ENCODE data around the gene C6orf58.

C6orf58 gene

GRCh38 chr6:127582777-127583462, 5.9 kb downstream of the C6orf58 start:
- peak; percentile 67 for ATAC-seq
- no peak for TF ChIP-seq ZC3H10 (CRISPR knock-in tag; IDR thresholded peaks at IDR 0.05)
- no peak for TF ChIP-seq ESRRG (CRISPR knock-in tag; IDR thresholded peaks at IDR 0.05)
- no peak for TF ChIP-seq ZFP30 (CRISPR knock-in tag; IDR thresholded peaks at IDR 0.05)
- no peak for TF ChIP-seq BACH2 (CRISPR knock-in tag; IDR thresholded peaks at IDR 0.05; ENCODE audit: borderline replicate concordance)
- TF ChIP-seq ISL1 (CRISPR knock-in tag; IDR thresholded peaks at IDR 0.05) = no peak
- no peak for TF ChIP-seq OSR1 (CRISPR knock-in tag; IDR thresholded peaks at IDR 0.05)
- no peak for TF ChIP-seq ZNF70 (CRISPR knock-in tag; IDR thresholded peaks at IDR 0.05)
- TF ChIP-seq, protein P1, sequence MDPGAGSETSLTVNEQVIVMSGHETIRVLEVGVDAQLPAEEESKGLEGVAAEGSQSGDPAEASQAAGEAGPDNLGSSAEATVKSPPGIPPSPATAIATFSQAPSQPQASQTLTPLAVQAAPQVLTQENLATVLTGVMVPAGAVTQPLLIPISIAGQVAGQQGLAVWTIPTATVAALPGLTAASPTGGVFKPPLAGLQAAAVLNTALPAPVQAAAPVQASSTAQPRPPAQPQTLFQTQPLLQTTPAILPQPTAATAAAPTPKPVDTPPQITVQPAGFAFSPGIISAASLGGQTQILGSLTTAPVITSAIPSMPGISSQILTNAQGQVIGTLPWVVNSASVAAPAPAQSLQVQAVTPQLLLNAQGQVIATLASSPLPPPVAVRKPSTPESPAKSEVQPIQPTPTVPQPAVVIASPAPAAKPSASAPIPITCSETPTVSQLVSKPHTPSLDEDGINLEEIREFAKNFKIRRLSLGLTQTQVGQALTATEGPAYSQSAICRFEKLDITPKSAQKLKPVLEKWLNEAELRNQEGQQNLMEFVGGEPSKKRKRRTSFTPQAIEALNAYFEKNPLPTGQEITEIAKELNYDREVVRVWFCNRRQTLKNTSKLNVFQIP (CRISPR knock-in tag; IDR thresholded peaks at IDR 0.05; ENCODE audit: borderline replicate concordance, low read depth) = no peak
- no peak for TF ChIP-seq PATZ1 (CRISPR knock-in tag; IDR thresholded peaks at IDR 0.05; ENCODE audit: borderline replicate concordance)
- no peak for TF ChIP-seq TCF4 (CRISPR knock-in tag; IDR thresholded peaks at IDR 0.05; ENCODE audit: borderline replicate concordance)
- no peak for TF ChIP-seq CREB5 (CRISPR knock-in tag; IDR thresholded peaks at IDR 0.05; ENCODE audit: low read depth)
- TF ChIP-seq SNAI2 (CRISPR knock-in tag; IDR thresholded peaks at IDR 0.05) = no peak
- no peak for TF ChIP-seq ZFP3 (CRISPR knock-in tag; IDR thresholded peaks at IDR 0.05)
- no peak for TF ChIP-seq PPARA (CRISPR knock-in tag; IDR thresholded peaks at IDR 0.05; ENCODE audit: borderline replicate concordance)
- no peak for TF ChIP-seq TSHZ2 (CRISPR knock-in tag; IDR thresholded peaks at IDR 0.05)
- TF ChIP-seq TOX (CRISPR knock-in tag; IDR thresholded peaks at IDR 0.05; ENCODE audit: borderline replicate concordance) = no peak

DNA sequence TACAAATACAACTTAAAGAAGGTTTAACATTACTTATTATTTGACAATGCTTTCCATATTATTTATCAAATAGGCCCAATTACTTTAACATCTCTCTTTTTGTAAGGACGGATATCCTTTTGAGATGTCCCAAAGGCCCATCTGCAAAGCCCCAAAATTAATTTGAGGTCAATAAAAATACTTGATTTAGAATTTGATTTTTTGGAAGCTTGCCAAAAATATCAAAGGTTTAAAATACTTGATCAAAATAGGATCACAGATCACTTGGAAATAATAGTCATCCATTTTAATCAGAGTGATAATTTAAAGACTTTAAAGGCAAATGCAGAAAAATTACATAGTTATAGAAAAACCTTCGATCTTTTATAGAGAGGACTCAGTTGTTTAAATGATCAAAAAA, 8.1 kb downstream of the C6orf58 start:
- no peak for TF ChIP-seq ARNTL (CRISPR knock-in tag; IDR thresholded peaks at IDR 0.05; ENCODE audit: borderline replicate concordance, low read depth)
- TF ChIP-seq TOX (CRISPR knock-in tag; IDR thresholded peaks at IDR 0.05; ENCODE audit: borderline replicate concordance) = no peak
- TF ChIP-seq SNAI2 (CRISPR knock-in tag; IDR thresholded peaks at IDR 0.05) = no peak
- no peak for TF ChIP-seq RARB (CRISPR knock-in tag; IDR thresholded peaks at IDR 0.05)
- TF ChIP-seq PATZ1 (CRISPR knock-in tag; IDR thresholded peaks at IDR 0.05; ENCODE audit: borderline replicate concordance) = no peak
- no peak for TF ChIP-seq BACH2 (CRISPR knock-in tag; IDR thresholded peaks at IDR 0.05; ENCODE audit: borderline replicate concordance)
- TF ChIP-seq ZFP3 (CRISPR knock-in tag; IDR thresholded peaks at IDR 0.05) = no peak

GRCh38 chr6:127586372-127586771, 9.4 kb downstream of the C6orf58 start:
- TF ChIP-seq OSR1 (CRISPR knock-in tag; IDR thresholded peaks at IDR 0.05) = no peak
- TF ChIP-seq PPARA (CRISPR knock-in tag; IDR thresholded peaks at IDR 0.05; ENCODE audit: borderline replicate concordance) = no peak
- TF ChIP-seq TOX (CRISPR knock-in tag; IDR thresholded peaks at IDR 0.05; ENCODE audit: borderline replicate concordance) = no peak
- no peak for TF ChIP-seq ISL1 (CRISPR knock-in tag; IDR thresholded peaks at IDR 0.05)
- no peak for TF ChIP-seq ZFP30 (CRISPR knock-in tag; IDR thresholded peaks at IDR 0.05)
- TF ChIP-seq GLIS3 (CRISPR knock-in tag; IDR thresholded peaks at IDR 0.05) = no peak
- TF ChIP-seq BACH2 (CRISPR knock-in tag; IDR thresholded peaks at IDR 0.05; ENCODE audit: borderline replicate concordance) = no peak
- no peak for TF ChIP-seq TSHZ2 (CRISPR knock-in tag; IDR thresholded peaks at IDR 0.05)
- ATAC-seq = no peak

More for the DNA sequence above, 8.1 kb downstream of the C6orf58 start:
- no peak for ATAC-seq
